ENCODE results near the gene SRCIN1. TPM values are rescaled to one million over a fixed set of nuclear protein-coding genes. Genes with fewer than 3 reads are reported as not detected.

Gene SRCIN1
- total RNA-seq, 1 donor from 2014 or later = 22.6 TPM

DNA sequence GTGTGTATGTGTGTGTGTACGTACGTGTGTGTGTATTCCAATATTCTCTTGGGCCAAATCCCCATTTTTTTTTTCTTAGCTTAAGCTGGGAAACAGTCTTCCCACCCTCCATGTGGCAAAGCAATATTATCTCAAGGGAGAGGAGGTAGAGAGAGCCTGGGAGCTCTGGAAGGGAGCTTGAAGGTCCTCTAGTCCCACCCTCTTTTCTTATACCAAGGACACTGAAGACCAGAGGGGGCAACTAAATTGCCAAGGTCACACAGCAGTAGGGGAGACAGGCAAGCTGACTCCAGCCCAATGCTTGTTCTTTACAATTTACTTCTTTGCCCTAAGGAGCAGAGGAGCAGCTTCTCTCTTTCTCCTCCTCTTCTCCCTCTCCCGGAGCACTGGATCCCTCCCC, 6.8 kb downstream of the SRCIN1 start:
- no peak for DNase-seq (ENCODE audit: low spot score)

DNA sequence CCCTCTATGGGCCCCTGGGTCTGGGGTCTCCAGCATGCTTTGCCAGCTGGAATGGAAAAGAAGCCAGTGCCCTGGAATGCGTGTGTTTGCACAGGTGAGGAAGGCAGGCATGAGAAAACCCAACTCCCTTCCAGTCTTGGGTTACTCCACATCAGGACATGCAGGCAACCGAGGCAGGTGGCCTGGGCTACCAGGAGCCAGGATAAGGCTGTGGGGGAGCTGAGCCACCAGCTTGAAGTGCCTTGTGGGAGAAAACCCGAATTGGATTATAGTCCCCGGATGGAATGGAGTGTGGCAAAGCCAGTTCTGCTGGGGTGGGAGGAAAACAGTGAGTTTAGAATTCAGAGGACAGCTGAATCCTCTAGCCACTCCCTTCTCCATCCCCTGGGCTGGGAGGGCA, 7.2 kb downstream of the SRCIN1 start:
- no peak for DNase-seq (ENCODE audit: low spot score)

- no peak for DNase-seq (ENCODE audit: low spot score)
Measured at GRCh38 chr17:38597375-38597774, 8.4 kb downstream of the SRCIN1 start.

GRCh38 chr17:38596651-38597050, 9.1 kb downstream of the SRCIN1 start:
- no peak for DNase-seq (ENCODE audit: low spot score)

DNA sequence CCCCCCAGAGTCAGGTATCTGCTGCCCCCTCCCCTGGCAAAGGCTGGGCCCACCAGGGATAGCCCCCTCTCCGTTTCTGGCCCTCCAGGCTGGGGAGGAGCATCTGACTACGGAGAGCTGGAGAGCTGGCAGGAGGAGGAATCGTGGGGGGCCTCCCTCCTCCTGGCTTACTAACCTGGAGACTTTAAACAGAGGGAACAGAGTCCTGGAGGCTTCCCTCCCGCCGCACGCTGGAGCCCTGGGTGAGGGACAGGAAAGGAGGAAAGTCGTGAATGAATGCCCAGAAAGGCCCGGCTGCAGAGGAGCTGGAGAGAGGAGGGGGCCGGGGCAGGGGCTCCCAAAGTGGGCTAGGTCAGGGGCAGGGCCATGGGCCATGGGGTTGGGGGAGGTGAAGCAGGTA, 9.9 kb downstream of the SRCIN1 start:
- no peak for DNase-seq (ENCODE audit: low spot score)

GRCh38 chr17:38594152-38594551, 11.6 kb downstream of the SRCIN1 start:
- no peak for DNase-seq (ENCODE audit: low spot score)

GRCh38 chr17:38592487-38592886, 13.3 kb downstream of the SRCIN1 start:
- no peak for DNase-seq (ENCODE audit: low spot score)

DNA sequence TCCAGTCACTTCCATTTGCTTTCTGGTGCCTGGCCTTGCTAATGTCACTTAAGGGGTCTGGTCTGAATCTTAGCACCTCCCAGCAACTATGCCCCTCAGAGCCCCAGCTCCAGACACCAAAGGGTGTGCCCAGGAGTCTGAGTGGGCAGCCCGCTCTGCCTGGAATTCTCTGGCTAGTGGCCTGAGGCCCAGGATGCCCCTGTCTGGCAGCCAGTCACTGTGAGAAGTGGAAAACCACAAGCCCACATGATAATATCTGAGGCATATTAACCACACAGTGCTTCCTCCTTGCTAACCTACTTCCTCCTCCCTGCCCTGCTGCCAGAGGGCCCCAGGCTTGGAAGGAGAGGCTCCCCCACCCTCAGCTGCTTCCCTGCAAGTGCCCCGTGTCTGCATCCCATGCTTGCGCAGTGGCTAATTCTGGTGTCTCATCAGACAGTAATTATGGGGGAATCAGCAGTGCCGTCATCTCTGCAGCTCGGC, 14.0 kb downstream of the SRCIN1 start:
- DNase-seq (ENCODE audit: low spot score) = no peak

GRCh38 chr17:38590988-38591758, 14.6 kb downstream of the SRCIN1 start:
- DNase-seq (ENCODE audit: low spot score) = peak; percentile 73

DNA sequence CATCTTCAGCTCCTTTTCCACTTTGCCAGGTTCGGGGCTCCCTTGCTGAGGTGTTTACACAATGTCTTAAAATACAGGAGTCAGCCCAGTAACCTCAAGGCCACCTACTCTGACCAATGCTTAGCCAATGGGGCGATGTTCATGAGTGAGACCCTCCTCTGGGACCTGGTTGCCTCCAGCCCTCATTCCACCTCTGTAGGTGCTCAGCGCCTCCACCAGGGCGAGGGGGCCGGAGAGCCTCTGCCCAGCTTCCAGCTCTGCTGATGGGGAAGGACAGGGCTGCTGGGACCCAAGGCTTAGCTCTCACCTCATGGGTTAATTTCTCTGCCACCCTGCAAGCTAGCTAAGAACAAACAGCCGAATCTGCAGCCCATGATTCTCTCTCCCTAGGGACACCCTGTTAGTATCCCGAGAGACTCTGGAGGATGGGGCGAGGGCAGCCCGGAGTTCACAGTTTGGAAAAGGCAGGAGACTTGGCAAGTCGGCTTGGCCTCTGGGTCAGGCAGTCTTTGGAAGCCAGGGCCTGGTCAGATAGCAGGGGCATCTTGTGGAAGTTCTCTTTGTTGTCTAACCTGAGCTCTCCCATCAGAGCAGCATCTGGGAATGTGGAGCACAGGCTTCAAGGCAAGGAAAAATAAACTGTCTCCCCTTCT, 16.2 kb downstream of the SRCIN1 start:
- DNase-seq (ENCODE audit: low spot score) = no peak

DNA sequence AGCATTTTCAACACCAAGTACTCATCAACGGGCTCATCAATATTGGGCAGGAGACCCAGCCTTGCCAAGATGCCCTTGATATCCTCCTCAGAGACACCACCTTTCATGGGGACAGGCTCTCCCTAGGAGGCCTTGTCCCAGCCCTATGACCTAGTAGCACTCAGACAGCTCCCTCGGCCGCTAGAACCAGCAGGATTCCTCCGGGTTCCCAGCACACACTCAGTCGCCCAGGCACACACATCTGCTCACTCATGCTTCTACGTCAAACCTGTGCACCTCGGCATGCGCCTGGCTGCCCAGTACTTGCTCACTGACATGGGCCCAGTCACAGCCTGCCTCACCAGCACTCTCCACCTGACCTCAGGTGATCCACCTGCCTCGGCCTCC, 17.0 kb downstream of the SRCIN1 start:
- no peak for DNase-seq (ENCODE audit: low spot score)

- no peak for DNase-seq (ENCODE audit: low spot score)
Measured at GRCh38 chr17:38587947-38588787, 17.6 kb downstream of the SRCIN1 start.

- DNase-seq (ENCODE audit: low spot score) = no peak
Measured at GRCh38 chr17:38587203-38587602, 18.5 kb downstream of the SRCIN1 start.

- no peak for DNase-seq (ENCODE audit: low spot score)
Measured at GRCh38 chr17:38586788-38587187, 19.0 kb downstream of the SRCIN1 start.

DNA sequence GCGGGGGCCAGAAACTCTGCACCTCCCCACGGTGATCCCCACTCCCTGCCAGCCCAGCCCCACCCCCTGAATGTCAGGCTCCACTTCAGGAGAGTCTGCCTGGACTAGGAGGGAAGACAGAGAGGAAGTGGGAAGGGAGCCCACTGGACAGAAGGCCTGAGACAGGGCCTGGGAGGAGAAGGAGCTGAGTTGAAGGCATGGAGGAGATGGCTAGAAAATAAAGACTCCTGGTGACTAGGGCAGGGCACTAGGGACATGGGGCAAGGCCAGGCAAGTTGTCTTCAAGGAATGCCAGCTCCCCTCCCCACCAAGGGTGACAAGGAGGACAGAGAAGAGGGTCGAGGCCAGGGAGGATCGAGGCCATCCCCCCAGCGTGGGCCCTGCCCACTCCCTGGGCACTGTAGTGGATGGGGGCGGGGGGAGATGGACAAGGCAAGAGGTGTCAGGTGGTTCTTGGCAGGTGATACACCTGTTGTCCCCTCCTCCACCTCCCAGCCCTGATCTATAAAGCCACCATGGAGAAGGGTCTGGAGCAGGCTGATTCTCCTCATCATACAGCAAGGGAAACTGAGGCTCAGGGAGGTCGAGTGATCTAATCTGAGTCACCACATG, 19.7 kb downstream of the SRCIN1 start:
- no peak for DNase-seq (ENCODE audit: low spot score)

- no peak for DNase-seq (ENCODE audit: low spot score)
Measured at GRCh38 chr17:38585056-38585917, 20.5 kb downstream of the SRCIN1 start.

DNA sequence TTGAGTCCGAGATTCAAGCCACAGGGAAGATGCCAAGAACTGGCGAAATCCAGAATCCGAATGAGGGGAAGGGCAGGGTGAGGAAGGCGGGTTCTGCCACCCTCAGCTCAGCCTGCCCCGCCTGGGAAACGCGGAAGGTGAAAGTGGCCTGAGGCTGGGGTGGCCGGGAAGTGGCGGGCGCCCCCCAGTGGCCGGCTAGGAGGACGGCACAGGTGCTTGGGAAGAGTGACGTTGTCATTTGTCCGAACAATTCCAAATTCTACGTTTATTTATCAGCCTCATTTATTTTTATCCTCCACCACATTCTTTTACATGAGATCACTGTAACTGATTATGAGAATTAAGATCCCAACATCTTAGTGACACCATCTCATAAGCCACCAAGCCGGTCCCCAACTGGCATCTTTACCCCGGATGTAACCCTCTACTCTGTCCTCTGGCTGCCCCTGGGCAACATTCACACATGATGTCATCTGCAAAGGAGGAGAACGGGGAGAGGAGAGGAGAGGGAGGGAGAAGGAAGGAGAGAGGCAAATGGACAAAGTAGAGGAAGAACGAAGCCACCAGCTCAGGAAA, 21.3 kb downstream of the SRCIN1 start:
- peak; percentile 77 for DNase-seq (ENCODE audit: low spot score)

- DNase-seq (ENCODE audit: low spot score) = no peak
Measured at GRCh38 chr17:38583828-38584349, 21.9 kb downstream of the SRCIN1 start.

- no peak for DNase-seq (ENCODE audit: low spot score)
Measured at GRCh38 chr17:38583176-38583575, 22.6 kb downstream of the SRCIN1 start.

GRCh38 chr17:38582069-38582468, 23.7 kb downstream of the SRCIN1 start:
- DNase-seq (ENCODE audit: low spot score) = no peak
